ENCODE results near the gene BRD3.

GRCh38 chr9:134028076-134028475 is 39.8 kb downstream of the BRD3 start:
- TF ChIP-seq CTCF (conservative IDR thresholded peaks at IDR 0.05; ENCODE audit: low read length) (no peak), EZH2phosphoT487 (IDR thresholded peaks at IDR 0.05; ENCODE audit: borderline replicate concordance) (no peak)
